Left lung (tissue), 10 donors: ENCODE results near the gene FLT4. TPM values are rescaled to one million over a fixed set of nuclear protein-coding genes. Genes with fewer than 3 reads are reported as not detected.
A peak's percentile ranks its signal among the peaks of the same experiment; 100 is the strongest.

Source experiments
- ATAC-seq: fragments of 200-7000 bp; cut with Tn5 transposase; one replicate; pipeline ENCODE4 v1.9.1; 2020; ENCODE audit warnings: moderate library complexity
- DNase-seq, 4 donors: peaks; one replicate each; pipeline ENCODE4 v3.0.0-alpha.2; 2013 to 2020
- H3K27ac ChIP-seq, 2 donors: fragments of 200-600 bp; sonication (generic) in 1 of 2; one replicate each; pipeline versions ENCODE4 v1.5.0 to v1.8.0; 2020 to 2021
- H3K27me3 ChIP-seq, 2 donors: fragments of 200-600 bp; sonication (generic) in 1 of 2; one replicate each; pipeline versions ENCODE4 v1.5.0 to v1.8.0; 2020 to 2021
- H3K36me3 ChIP-seq, 2 donors: fragments of 200-600 bp; sonication (generic) in 1 of 2; one replicate each; pipeline versions ENCODE4 v1.5.0 to v1.8.0; 2020 to 2021
- H3K4me1 ChIP-seq, 2 donors: fragments of 200-600 bp; one replicate each; pipeline ENCODE4 v1.8.0; 2021
- H3K4me3 ChIP-seq, 2 donors: fragments of 200-600 bp; sonication (generic) in 1 of 2; one replicate each; pipeline versions ENCODE4 v1.5.0 to v1.8.0; 2020 to 2021; ENCODE audit warnings: mild to moderate bottlenecking in 1 of 2
- H3K9me3 ChIP-seq, 2 donors: fragments of 200-600 bp; sonication (generic) in 1 of 2; one replicate each; pipeline versions ENCODE4 v1.5.0 to v1.8.0; 2020 to 2021
- intact Hi-C, 2 donors: fragments of 100-400 bp; cut with DNase I; formaldehyde crosslinking; loops; one replicate each; pipeline versions ENCODE4 v1.11.2 to v1.14.2; 2022
- polyA plus RNA-seq, 6 donors: library from polyadenylated mRNA; unstranded; fragments of 120-200 nt; gene quantifications; one replicate each; pipeline ENCODE4 v1.2.1, GENCODE V29; 2013; ENCODE audit not compliant: insufficient read length in 6 of 6
- total RNA-seq, 2 donors: library from RNA; stranded (reverse); fragmentation: NEBNext Ultra II Directional; extraction: Animal tissue kit (Norgen Biotek cat#: 25700); gene quantifications; one replicate each; pipeline ENCODE4 v1.2.1, GENCODE V29; 2021
- TF ChIP-seq, protein P1 (sequence below), 2 donors: fragments of 200-600 bp; sonication (generic) in 1 of 2; IDR thresholded peaks; one replicate each; pipeline versions ENCODE4 v1.5.0 to v1.8.0; 2021; ENCODE audit warnings: antibody characterized with exemption in 2 of 2
- donor health status: DM: no; HTN: yes; CAD: no.
- donor health status: DM: no; HTN: no; CAD: no.

FLT4 gene
- total and polyA plus RNA-seq, 8 donors: 21.7 to 48.5 (median 38.2) TPM

DNA sequence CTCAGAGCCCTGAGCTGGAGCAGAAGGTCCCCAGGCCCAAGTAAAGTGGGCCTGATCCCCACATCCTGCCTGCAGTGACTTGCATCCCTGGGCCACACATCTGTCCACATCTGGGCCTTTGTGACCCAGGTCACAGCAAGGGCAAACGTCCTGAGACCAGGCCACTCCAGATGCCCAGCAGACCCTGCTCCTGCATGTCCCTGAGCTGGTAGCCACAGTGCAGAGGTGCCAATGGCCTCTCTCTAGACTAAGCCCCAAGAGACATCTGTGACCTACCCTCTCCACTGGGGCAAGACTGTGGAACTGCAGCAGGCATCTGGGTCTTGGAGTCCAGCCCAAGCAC, 2.5 kb downstream of the FLT4 start:
- TF ChIP-seq, protein P1, sequence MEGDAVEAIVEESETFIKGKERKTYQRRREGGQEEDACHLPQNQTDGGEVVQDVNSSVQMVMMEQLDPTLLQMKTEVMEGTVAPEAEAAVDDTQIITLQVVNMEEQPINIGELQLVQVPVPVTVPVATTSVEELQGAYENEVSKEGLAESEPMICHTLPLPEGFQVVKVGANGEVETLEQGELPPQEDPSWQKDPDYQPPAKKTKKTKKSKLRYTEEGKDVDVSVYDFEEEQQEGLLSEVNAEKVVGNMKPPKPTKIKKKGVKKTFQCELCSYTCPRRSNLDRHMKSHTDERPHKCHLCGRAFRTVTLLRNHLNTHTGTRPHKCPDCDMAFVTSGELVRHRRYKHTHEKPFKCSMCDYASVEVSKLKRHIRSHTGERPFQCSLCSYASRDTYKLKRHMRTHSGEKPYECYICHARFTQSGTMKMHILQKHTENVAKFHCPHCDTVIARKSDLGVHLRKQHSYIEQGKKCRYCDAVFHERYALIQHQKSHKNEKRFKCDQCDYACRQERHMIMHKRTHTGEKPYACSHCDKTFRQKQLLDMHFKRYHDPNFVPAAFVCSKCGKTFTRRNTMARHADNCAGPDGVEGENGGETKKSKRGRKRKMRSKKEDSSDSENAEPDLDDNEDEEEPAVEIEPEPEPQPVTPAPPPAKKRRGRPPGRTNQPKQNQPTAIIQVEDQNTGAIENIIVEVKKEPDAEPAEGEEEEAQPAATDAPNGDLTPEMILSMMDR (IDR thresholded peaks at IDR 0.05): no peak
- peaks cover 0 to 21% of the 10 kb centered on the region in 2 donors for H3K4me1 ChIP-seq
- no peaks in the 10 kb centered on the region for H3K36me3 ChIP-seq
- H3K4me3 ChIP-seq: no peak overlapping the region
- DNase-seq (peak in 1 of 4 donors; percentile 39), ATAC-seq (no peak)
- no peak overlapping the region for H3K27ac ChIP-seq
- H3K9me3 ChIP-seq: no peaks in the 10 kb centered on the region
- H3K27me3 ChIP-seq: peaks cover 36 to 85% of the 10 kb centered on the region in 2 donors
- intact Hi-C loops: no loop called here

DNA sequence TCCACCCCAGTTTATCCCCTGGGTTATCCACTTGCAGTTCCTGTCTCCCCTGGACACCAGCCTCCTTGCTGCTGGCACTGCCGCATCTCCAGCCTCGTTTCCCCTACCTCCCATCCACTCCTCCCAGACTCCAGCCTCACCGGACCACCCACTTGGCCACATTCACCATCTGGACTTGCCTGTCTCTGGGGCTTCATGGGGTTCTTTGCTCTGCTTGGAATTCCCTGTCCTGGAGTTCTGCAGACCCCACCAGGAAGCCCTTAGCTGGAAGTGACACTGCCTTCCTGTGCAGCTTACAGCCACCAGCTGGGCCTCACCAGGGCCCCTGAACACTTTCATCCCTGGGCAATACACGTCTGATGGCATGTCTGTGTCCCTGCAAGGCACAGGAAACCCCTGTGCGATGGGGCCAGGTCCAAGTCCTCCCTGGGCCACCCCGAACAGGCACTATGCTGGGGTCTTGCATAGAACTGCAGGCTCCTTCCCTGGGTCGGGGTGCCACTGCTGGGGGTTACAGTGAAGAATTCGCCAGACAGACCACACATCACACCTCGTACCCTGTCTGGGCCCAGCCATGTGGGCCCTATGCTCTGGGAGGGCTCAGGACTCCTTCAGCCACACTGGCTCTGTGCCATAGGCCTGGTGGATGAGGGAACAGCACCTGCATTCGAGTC, 3.0 kb downstream of the FLT4 start:
- Histone ChIP-seq H3K27ac (peak overlapping the region in 1 of 2 donors; percentile 64), H3K9me3 (no peaks in the 10 kb centered on the region), H3K4me1 (peaks cover 0 to 21% of the 10 kb centered on the region in 2 donors), H3K27me3 (peaks cover 35 to 80% of the 10 kb centered on the region in 2 donors), H3K36me3 (no peaks in the 10 kb centered on the region), H3K4me3 (no peak overlapping the region)
- ATAC-seq (no peak), DNase-seq (peak in 1 of 4 donors; percentile 47)
- TF ChIP-seq, protein P1 (IDR thresholded peaks at IDR 0.05): no peak
- intact Hi-C loops: no loop called here

DNA sequence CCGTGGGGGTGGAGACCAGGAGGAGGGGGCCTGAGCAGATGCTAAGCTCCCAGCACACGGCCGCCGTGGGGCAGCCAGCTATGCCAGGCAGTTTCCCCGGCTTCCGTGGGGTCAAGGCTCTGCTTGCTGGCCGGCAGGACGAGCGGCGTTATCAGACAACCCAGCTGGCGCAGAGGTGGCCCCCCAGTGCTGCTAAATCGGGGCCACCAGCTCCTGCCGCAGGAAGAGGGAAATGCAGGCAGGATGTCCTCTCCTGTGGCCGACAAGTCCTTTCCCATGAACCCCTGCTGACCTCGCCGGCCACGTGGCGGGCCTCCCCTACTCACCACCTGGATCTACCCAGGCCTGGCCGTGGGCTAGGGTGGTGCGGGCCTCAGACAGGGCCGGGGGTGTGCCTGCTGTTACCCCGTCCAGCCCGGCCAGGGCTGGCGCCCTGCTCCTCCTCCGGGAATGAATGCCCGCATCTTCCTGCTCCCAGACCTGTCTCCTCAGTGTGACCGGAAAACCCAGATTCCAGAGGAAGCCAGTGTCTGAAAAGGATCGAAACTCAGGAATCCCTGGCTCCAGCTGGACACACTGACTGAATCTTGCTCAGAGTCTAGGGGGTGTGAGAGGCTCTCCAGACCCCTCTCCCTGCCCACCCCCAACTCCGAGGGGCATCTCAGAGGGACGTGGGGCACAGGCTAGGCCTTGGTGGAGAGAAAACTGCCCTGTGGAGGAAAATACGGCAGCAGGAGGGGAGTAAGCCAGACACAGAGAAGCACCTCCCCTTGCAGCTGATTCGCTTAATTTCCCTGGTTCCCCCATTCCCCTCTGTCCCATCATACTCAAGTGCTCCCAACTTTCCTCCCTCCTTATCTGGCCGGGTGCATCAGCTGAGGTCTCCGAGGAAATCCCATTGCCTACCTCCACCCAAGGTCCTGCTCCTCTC, 3.9 kb downstream of the FLT4 start:
- TF ChIP-seq, protein P1 (IDR thresholded peaks at IDR 0.05): no peak
- DNase-seq (peak in 1 of 4 donors; percentile 79), ATAC-seq (peak; percentile 12)
- Histone ChIP-seq H3K4me1 (peaks cover 0 to 20% of the 10 kb centered on the region in 2 donors), H3K27me3 (peaks cover 26 to 71% of the 10 kb centered on the region in 2 donors), H3K9me3 (no peaks in the 10 kb centered on the region), H3K4me3 (no peak overlapping the region), H3K27ac (peak overlapping the region in 1 of 2 donors; percentile 64), H3K36me3 (no peaks in the 10 kb centered on the region)
- intact Hi-C loops: no loop called here

DNA sequence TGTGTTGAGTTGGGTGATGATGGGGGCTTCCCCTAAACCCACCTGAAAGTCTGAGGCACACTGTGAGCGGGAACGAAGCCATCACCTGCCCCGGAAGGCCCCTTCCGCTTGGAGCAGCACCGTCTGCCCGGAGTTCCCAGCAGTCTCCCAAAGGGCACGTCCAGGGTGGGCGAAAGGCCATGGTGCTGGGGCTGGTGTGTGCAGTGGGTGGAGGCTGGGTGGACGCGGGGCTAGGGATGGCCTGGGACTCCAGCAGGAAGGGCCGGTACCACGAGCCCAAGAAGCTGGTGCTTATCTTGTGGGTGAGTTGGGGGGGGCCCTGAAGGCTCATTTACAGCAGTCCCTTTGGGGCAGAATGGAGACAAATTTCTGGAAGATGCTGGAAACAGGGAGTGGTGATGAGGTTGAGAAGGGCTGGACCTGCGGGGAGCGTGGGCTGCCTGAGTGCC, 4.6 kb downstream of the FLT4 start:
- peak overlapping the region in 1 of 2 donors; percentile 64 for H3K27ac ChIP-seq
- intact Hi-C loops: no loop called here
- peaks cover 0 to 13% of the 10 kb centered on the region in 2 donors for H3K4me1 ChIP-seq
- H3K36me3 ChIP-seq: no peaks in the 10 kb centered on the region
- ATAC-seq (no peak), DNase-seq (peak in 1 of 4 donors; percentile 67)
- no peaks in the 10 kb centered on the region for H3K9me3 ChIP-seq
- TF ChIP-seq, protein P1 (IDR thresholded peaks at IDR 0.05): no peak
- H3K4me3 ChIP-seq: no peak overlapping the region
- H3K27me3 ChIP-seq: peaks cover 19 to 64% of the 10 kb centered on the region in 2 donors
